Type B pancreatic cell (in vitro differentiated cells): ENCODE data around the gene FGA. TPM values are rescaled to one million over a fixed set of nuclear protein-coding genes. Genes with fewer than 3 reads are reported as not detected.

Experiments used
- DNase-seq: peaks from one replicate; pipeline ENCODE4 v3.0.0; 2021; ENCODE audit warnings: mixed read lengths; ENCODE audit not compliant: unreplicated experiment; ENCODE audit errors: extremely low spot score
- H3K27ac Mint-ChIP-seq: 2 replicates; pipeline ENCODE4 v1.8.0; 2021; ENCODE audit warnings: mild to moderate bottlenecking, mixed read lengths
- H3K27me3 Mint-ChIP-seq: 2 replicates; pipeline ENCODE4 v1.8.0; 2021; ENCODE audit warnings: mixed read lengths
- H3K36me3 Mint-ChIP-seq: 2 replicates; pipeline ENCODE4 v1.8.0; 2021; ENCODE audit warnings: mixed read lengths
- H3K4me1 Mint-ChIP-seq: one replicate; pipeline ENCODE4 v1.8.0; 2021; ENCODE audit warnings: mixed read lengths; ENCODE audit not compliant: unreplicated experiment
- H3K4me3 Mint-ChIP-seq: 2 replicates; pipeline ENCODE4 v1.8.0; 2021; ENCODE audit warnings: mild to moderate bottlenecking, mixed read lengths
- H3K9me3 Mint-ChIP-seq: 2 replicates; pipeline ENCODE4 v1.8.0; 2021; ENCODE audit warnings: mixed read lengths
- total RNA-seq: library from RNA; stranded (reverse); gene quantifications from 2 replicates; pipeline ENCODE4 v1.2.1, GENCODE V29; 2021; ENCODE audit warnings: low replicate concordance
- TF ChIP-seq, protein P1 (sequence below): fragments of 200-600 bp; sonication (generic); conservative IDR thresholded peaks from 2 replicates; pipeline ENCODE4 v1.5.0; 2021; ENCODE audit warnings: antibody characterized with exemption, mild to moderate bottlenecking

The FGA gene
- total RNA-seq, 1 donor from 2014 or later: 13.4 TPM

DNA sequence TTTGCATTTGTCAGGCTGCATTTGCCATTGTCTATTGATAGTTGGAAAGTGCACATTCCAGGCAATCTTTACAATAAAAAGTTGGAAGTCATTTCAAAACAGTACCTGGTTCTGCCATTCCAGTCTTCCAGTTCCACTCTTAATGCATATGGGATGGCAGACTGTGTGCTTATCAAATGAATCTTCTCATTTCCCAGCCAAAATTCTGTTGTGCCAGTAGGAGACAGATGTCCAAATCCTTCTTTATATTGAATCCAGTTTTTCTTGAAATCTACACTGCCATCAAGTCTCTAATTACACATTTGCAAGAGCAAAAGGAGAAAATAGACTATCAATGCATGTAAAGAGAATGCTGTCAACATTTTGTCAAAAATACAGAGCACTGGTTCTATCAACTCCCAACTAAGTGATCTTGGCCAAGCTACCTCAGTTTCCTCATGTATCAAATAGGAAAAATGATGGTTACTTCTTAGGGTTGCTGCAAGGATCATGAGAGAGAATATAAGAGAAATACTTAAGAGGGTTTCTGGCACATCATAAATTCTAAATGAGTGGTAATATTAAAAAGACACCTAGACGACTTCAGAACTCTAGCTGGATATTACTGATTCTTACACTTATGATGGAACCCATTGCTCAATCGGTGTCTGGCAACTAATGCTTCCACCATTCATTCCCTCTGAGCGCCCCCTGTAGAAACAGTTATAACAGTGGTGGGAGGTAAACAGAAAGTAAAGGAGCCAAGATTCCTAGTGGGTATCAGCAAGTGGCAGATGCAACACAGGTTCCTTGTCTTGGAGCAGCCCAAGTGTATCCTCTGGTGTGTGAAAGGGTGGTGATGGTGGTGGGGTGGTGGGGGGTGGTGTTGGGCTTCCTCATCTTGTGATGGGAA is 18.1 kb upstream of the FGA start:
- H3K27me3 Mint-ChIP-seq: peaks cover 15% of the 10 kb centered on the region
- H3K27ac Mint-ChIP-seq: no peak overlapping the region
- no peaks in the 10 kb centered on the region for H3K4me1 Mint-ChIP-seq
- H3K4me3 Mint-ChIP-seq: no peak overlapping the region
- no peak for DNase-seq
- no peaks in the 10 kb centered on the region for H3K36me3 Mint-ChIP-seq
- TF ChIP-seq, protein P1, sequence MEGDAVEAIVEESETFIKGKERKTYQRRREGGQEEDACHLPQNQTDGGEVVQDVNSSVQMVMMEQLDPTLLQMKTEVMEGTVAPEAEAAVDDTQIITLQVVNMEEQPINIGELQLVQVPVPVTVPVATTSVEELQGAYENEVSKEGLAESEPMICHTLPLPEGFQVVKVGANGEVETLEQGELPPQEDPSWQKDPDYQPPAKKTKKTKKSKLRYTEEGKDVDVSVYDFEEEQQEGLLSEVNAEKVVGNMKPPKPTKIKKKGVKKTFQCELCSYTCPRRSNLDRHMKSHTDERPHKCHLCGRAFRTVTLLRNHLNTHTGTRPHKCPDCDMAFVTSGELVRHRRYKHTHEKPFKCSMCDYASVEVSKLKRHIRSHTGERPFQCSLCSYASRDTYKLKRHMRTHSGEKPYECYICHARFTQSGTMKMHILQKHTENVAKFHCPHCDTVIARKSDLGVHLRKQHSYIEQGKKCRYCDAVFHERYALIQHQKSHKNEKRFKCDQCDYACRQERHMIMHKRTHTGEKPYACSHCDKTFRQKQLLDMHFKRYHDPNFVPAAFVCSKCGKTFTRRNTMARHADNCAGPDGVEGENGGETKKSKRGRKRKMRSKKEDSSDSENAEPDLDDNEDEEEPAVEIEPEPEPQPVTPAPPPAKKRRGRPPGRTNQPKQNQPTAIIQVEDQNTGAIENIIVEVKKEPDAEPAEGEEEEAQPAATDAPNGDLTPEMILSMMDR: no peak
- peaks cover 3% of the 10 kb centered on the region for H3K9me3 Mint-ChIP-seq

DNA sequence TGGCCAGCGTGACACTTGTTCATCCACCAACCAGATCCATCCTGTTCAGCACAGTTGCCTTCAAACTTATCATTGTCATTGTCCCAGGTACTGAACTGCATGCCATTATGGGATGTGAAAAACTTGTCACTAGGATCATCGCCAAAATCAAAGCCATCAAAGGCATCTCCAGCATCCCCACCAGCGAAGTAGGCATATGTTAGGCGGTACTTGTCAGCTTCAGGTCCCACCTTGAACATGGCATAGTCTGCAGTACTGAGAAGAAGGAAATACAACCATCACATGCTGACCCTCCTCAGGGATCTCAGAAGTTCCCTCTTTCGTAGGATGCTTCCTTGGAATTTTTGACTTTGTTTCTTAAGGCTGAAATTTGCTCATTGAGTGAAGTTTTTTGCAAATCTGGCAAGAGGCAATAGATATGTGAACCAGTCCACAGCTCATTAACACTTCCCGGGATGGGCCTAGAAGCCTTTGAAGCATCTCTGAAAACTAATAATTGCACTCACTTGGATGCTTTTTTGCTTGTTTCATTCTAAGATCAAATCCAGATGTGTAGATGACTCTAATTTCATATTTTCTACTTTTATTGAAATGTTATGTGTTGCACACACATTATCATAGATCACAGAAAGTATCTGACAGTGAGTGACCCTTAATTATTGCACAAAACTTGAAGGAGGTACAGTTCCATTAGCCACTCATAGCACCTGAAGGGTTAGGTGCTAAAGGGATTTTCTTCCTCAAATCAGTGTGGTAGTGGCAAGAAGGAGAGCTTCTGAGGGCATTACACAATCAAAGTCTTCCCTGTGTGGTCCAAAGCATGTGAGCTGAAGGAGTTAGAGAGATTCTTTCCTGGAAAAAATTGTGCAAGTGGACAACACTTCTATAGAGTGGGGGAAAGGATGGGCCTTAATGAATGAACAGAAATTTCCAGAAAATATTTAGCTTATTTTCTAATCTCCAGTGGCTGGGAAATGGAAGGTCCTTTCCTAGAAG is 16.5 kb upstream of the FGA start:
- TF ChIP-seq, protein P1: no peak
- H3K27ac Mint-ChIP-seq: no peak overlapping the region
- H3K36me3 Mint-ChIP-seq: no peaks in the 10 kb centered on the region
- H3K4me1 Mint-ChIP-seq: no peaks in the 10 kb centered on the region
- DNase-seq: no peak
- peaks cover 3% of the 10 kb centered on the region for H3K9me3 Mint-ChIP-seq
- H3K27me3 Mint-ChIP-seq: peaks cover 15% of the 10 kb centered on the region
- no peak overlapping the region for H3K4me3 Mint-ChIP-seq

DNA sequence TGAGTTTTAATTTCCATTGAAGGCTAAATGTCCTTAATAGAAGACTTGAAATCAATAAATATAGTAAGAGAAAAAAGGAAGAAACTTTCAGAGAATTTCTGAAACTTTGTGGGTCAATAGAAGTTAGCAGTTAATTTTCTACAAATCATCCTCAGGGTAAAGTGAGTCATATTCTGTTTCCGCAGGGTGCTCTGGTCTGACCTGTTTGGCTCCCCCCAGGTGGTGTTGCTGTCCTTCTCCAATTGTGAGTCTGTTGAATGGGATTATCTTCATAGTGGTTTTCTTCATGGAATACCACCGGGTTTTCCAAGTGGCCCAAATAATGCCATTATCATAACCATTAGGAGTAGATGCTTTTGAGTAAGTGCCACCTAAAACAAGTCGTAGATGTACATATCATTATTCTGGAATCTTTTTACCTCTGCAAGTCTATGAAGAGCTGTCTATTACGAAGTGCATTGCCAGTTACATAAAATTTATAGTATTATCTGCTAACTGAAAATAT is 14.2 kb upstream of the FGA start:
- no peaks in the 10 kb centered on the region for H3K4me1 Mint-ChIP-seq

DNA sequence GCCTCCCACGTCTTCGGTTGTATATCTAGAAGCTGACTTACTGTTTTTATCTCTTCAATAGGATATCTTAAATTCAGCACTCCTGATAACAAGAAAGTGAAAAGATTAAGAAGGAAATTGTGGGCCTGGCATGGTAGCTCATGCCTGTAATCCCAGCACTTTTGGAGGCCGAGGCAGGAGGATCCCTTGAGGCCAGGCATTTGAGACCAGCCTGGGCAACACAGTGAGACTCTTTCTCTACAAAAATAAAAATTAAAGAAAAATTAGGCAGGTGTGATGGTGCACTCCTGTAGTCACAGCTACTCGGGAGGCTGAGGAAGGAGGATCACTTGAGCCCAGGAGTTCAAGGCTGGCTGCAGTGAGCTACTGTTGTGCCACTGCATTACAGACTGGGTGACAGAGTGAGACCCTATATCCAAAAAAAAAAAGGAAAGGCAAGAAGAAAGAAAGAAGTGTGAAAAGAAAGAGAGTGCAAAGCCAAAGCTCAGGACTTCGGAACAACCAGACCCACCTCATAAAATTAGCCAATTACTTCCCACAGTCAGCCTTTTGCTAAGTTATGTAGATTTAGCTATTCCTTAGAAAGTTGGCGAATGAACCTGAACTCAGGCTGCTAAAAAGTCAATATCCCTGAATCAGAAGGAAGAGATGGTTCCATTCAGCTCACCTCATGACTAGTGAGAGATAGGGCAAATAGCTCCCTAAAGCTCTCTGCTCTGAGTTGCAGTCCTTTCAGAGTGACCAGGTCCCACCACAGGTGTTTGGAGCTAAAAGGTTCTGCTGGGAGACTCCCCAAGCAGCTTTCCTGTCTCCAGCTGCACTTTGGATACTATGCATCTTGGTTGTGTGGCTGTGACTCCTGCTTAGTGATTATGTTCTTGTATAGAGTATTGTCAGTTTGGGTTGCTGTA is 12.7 kb upstream of the FGA start:
- H3K36me3 Mint-ChIP-seq: no peaks in the 10 kb centered on the region

More for the DNA sequence above, 14.2 kb upstream of the FGA start:
- no peaks in the 10 kb centered on the region for H3K36me3 Mint-ChIP-seq
- H3K27ac Mint-ChIP-seq: no peak overlapping the region
- H3K4me3 Mint-ChIP-seq: no peak overlapping the region
- no peak for DNase-seq
- H3K9me3 Mint-ChIP-seq: peaks cover 3% of the 10 kb centered on the region
- H3K27me3 Mint-ChIP-seq: peaks cover 15% of the 10 kb centered on the region
- TF ChIP-seq, protein P1: no peak

More for the DNA sequence above, 12.7 kb upstream of the FGA start:
- DNase-seq: no peak
- Mint-ChIP-seq H3K4me1 (no peaks in the 10 kb centered on the region), H3K9me3 (peaks cover 3% of the 10 kb centered on the region), H3K27ac (no peak overlapping the region), H3K4me3 (no peak overlapping the region), H3K27me3 (peaks cover 4% of the 10 kb centered on the region)
- TF ChIP-seq, protein P1: no peak
